Measurements from ENCODE around the gene EPHA10. TPM values are rescaled to one million over a fixed set of nuclear protein-coding genes. Genes with fewer than 3 reads are reported as not detected.

Gene EPHA10
- total RNA-seq, 1 experiment from 2014 or later = 7.6 TPM

DNA sequence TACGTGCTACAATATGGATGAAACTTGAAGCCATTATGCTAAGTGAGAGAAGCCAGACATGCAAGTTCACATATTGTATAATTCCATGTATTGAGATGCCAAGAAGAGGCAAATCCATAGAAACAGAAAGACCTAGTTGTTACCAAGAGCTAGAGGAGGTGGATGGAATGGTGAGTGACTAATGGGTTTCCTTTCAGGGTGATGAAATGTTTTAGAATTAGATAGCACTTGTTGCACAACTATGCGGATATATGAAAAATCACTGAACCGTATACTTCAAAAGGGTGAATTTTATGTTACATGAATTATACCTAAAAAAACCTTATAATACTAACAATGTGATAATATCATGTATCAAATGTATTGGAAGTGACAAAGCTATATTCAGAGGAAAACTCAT, 18.1 kb downstream of the EPHA10 start:
- intact Hi-C loops (cut with micrococcal nuclease; ENCODE audit: unreplicated experiment) = no loop called here
- TF ChIP-seq, protein P1, sequence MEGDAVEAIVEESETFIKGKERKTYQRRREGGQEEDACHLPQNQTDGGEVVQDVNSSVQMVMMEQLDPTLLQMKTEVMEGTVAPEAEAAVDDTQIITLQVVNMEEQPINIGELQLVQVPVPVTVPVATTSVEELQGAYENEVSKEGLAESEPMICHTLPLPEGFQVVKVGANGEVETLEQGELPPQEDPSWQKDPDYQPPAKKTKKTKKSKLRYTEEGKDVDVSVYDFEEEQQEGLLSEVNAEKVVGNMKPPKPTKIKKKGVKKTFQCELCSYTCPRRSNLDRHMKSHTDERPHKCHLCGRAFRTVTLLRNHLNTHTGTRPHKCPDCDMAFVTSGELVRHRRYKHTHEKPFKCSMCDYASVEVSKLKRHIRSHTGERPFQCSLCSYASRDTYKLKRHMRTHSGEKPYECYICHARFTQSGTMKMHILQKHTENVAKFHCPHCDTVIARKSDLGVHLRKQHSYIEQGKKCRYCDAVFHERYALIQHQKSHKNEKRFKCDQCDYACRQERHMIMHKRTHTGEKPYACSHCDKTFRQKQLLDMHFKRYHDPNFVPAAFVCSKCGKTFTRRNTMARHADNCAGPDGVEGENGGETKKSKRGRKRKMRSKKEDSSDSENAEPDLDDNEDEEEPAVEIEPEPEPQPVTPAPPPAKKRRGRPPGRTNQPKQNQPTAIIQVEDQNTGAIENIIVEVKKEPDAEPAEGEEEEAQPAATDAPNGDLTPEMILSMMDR (conservative IDR thresholded peaks at IDR 0.05) = no peak
- no peak for TF ChIP-seq EZH2 (IDR thresholded peaks at IDR 0.05; ENCODE audit: low read depth)
- DNase-seq = peak in 1 of 2 experiments; percentile 40
- H3K27me3 ChIP-seq (ENCODE audit: insufficient read depth, low read depth) = no peaks in the 10 kb centered on the region
- 0 out of 2 replicates have a peak, but pooled peaks cover 4% of the 10 kb centered on the region for H3K79me2 ChIP-seq (ENCODE audit: low read depth)
- H3K27ac ChIP-seq = no peak overlapping the region
- BruUV-seq (replicated peaks) = no TSS peak
- no peaks in the 10 kb centered on the region for H4K20me1 ChIP-seq (ENCODE audit: insufficient read depth)
- H3K9me3 ChIP-seq (ENCODE audit: insufficient read depth, low read depth) = peaks cover 6% of the 10 kb centered on the region
- H3F3A ChIP-seq (ENCODE audit: insufficient read depth, low read depth) = no peaks in the 10 kb centered on the region
- ChIA-PET POLR2A (ENCODE audit: unreplicated experiment) (no interaction called here), CTCF (interaction anchor here (0.5 kb wide), 1 partner anchor 185 kb away, joined by 8 read pairs; no protein-coding TSS in a partner anchor)
- peaks cover 7% of the 10 kb centered on the region; the same call in 1 of the 2 replicates for H3K36me3 ChIP-seq (ENCODE audit: low read depth)
- H3K4me2 ChIP-seq = no peak overlapping the region
- no peak overlapping the region for H3K4me3 ChIP-seq
- H2AFZ ChIP-seq = no peak overlapping the region
- no peaks in the 10 kb centered on the region for H3K4me1 ChIP-seq (replicated peaks; ENCODE audit: insufficient read depth)
- no peaks in the 10 kb centered on the region for H3K9me2 ChIP-seq (ENCODE audit: insufficient read depth)

DNA sequence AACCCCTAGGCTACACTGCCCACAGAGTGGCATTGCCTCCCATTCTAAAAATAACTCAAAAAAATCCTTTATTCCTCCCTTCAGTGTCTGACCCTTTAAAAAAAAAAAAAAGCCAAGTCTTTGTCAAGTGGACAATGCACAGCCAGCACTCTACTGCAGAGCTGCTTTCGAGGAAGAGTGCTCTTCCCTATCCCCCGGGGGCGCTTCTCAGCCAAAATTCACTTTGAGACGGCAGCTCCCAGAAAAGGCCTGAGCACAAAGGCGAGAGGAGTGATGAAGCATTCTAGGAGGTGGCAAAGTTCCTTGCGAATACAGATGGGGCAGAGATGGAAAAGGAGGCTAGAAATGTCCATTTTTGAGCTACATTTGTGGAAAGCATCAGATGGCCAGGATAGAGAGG, 23.3 kb downstream of the EPHA10 start:
- Histone ChIP-seq H2AFZ (no peak overlapping the region), H3F3A (ENCODE audit: insufficient read depth, low read depth) (peaks cover 15% of the 10 kb centered on the region), H4K20me1 (ENCODE audit: insufficient read depth) (no peaks in the 10 kb centered on the region), H3K79me2 (ENCODE audit: low read depth) (peaks cover 17% of the 10 kb centered on the region; the same call in 1 of the 2 replicates), H3K36me3 (ENCODE audit: low read depth) (0 out of 2 replicates have a peak, but pooled peaks cover under 1% of the 10 kb centered on the region), H3K4me2 (no peak overlapping the region), H3K27ac (no peak overlapping the region), H3K9me3 (ENCODE audit: insufficient read depth, low read depth) (peaks cover under 1% of the 10 kb centered on the region; the same call in 1 of the 2 replicates), H3K4me1 (replicated peaks; ENCODE audit: insufficient read depth) (peaks cover 14% of the 10 kb centered on the region), H3K27me3 (ENCODE audit: insufficient read depth, low read depth) (no peaks in the 10 kb centered on the region), H3K4me3 (no peak overlapping the region), H3K9me2 (ENCODE audit: insufficient read depth) (no peaks in the 10 kb centered on the region)
- no peak for DNase-seq
- intact Hi-C loops (cut with micrococcal nuclease; ENCODE audit: unreplicated experiment) = no loop called here
- TF ChIP-seq EZH2 (IDR thresholded peaks at IDR 0.05; ENCODE audit: low read depth) = no peak
- TF ChIP-seq, protein P1 (conservative IDR thresholded peaks at IDR 0.05) = no peak
- no TSS peak for BruUV-seq (replicated peaks)
- POLR2A ChIA-PET (ENCODE audit: unreplicated experiment) = no interaction called here
- CTCF ChIA-PET = no interaction called here

DNA sequence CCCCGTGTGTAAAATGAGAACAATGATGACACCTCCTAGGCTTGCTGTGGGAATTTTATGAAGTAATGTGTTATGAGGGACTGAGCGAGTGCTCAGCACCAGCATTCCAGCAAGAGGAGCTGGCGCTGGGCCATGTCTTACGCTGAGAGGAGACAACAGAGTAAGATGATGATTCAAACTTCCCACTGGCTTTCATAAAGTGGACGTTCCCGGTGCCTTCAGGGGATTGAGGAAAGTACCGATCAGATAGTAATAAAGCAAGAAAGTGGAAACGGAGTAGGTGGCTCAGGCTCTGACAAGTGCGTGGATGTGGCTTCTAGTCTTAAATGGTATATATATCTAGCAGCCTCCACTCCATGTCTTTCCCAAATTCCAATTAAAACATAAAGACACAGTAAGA, 23.8 kb downstream of the EPHA10 start:
- no peak overlapping the region for H3K4me3 ChIP-seq

More for the DNA sequence above, 23.8 kb downstream of the EPHA10 start:
- no peak overlapping the region for H3K4me2 ChIP-seq
- H3K9me2 ChIP-seq (ENCODE audit: insufficient read depth) = no peaks in the 10 kb centered on the region
- H3K9me3 ChIP-seq (ENCODE audit: insufficient read depth, low read depth) = no peaks in the 10 kb centered on the region
- no peaks in the 10 kb centered on the region for H3K36me3 ChIP-seq (ENCODE audit: low read depth)
- H3K27me3 ChIP-seq (ENCODE audit: insufficient read depth, low read depth) = no peaks in the 10 kb centered on the region
- ChIA-PET POLR2A (ENCODE audit: unreplicated experiment) (no interaction called here), CTCF (interaction anchor here (0.9 kb wide), 1 partner anchor 20 kb away, joined by 4 read pairs; no protein-coding TSS in a partner anchor)
- DNase-seq = peak in 1 of 2 experiments; percentile 64
- no peak overlapping the region for H2AFZ ChIP-seq
- TF ChIP-seq, protein P1 (conservative IDR thresholded peaks at IDR 0.05) = no peak
- no peak for TF ChIP-seq EZH2 (IDR thresholded peaks at IDR 0.05; ENCODE audit: low read depth)
- peaks cover 14% of the 10 kb centered on the region for H3K4me1 ChIP-seq (replicated peaks; ENCODE audit: insufficient read depth)
- no TSS peak for BruUV-seq (replicated peaks)
- H3F3A ChIP-seq (ENCODE audit: insufficient read depth, low read depth) = peaks cover 15% of the 10 kb centered on the region
- H3K79me2 ChIP-seq (ENCODE audit: low read depth) = peaks cover 17% of the 10 kb centered on the region; the same call in 1 of the 2 replicates
- intact Hi-C loops (cut with micrococcal nuclease; ENCODE audit: unreplicated experiment) = no loop called here
- H4K20me1 ChIP-seq (ENCODE audit: insufficient read depth) = no peaks in the 10 kb centered on the region
- H3K27ac ChIP-seq = no peak overlapping the region
